Uterus (tissue), 2 donors: ENCODE measurements around the gene TMEM212.

Experiments
- CTCF ChIP-seq, 4 experiments: fragments of 200-600 bp in 2 of 4; fragments of 450-650 bp in 2 of 4; sonication (generic) in 2 of 4; IDR thresholded peaks; one replicate each; pipeline ENCODE4 v1.5.1; 2016 to 2019; ENCODE audit warnings: antibody characterized with exemption in 4 of 4, mild to moderate bottlenecking in 2 of 4, moderate library complexity in 1 of 4
- POLR2A ChIP-seq, 2 donors: fragments of 450-650 bp; IDR thresholded peaks; one replicate each; pipeline ENCODE4 v1.6.1; 2016; ENCODE audit warnings: antibody characterized with exemption in 2 of 2, mild to moderate bottlenecking in 1 of 2, moderate library complexity in 1 of 2

- no peak for TF ChIP-seq CTCF (IDR thresholded peaks at IDR 0.05)
- no peak for TF ChIP-seq POLR2A (IDR thresholded peaks at IDR 0.05)
These were observed 8.0 kb downstream of the TMEM212 start for GRCh38 chr3:171850960-171851659.
